Tibial artery (tissue), 4 donors: ENCODE data around the gene CHD1.

ENCODE experiments used
- DNase-seq, 2 donors: peaks; one replicate each; pipeline ENCODE4 v3.0.0-alpha.2; 2019
- H3K27ac ChIP-seq, 2 donors: fragments of 200-600 bp; sonication (generic) in 1 of 2; 1 replicate in 1 of 2; 2 replicates in 1 of 2; pipeline ENCODE4 v1.5.1; 2018 to 2019; ENCODE audit warnings: mild to moderate bottlenecking in 1 of 2
- H3K27me3 ChIP-seq, 2 donors: fragments of 200-600 bp; sonication (generic) in 1 of 2; one replicate each; pipeline versions ENCODE4 v1.5.1 to v1.6.0; 2016 to 2019
- H3K36me3 ChIP-seq, 3 donors: fragments of 200-600 bp; sonication (generic) in 2 of 3; one replicate each; pipeline ENCODE4 v1.5.1; 2016 to 2019; ENCODE audit warnings: mild to moderate bottlenecking in 2 of 3
- H3K4me1 ChIP-seq, 4 donors: fragments of 200-600 bp; sonication (generic) in 2 of 4; 1 replicate in 3 of 4; 2 replicates in 1 of 4; pipeline ENCODE4 v1.5.1; 2016 to 2019
- H3K4me3 ChIP-seq, 2 donors: fragments of 200-600 bp; sonication (generic) in 1 of 2; 1 replicate in 1 of 2; 2 replicates in 1 of 2; pipeline ENCODE4 v1.5.1; 2018 to 2019; ENCODE audit warnings: mild to moderate bottlenecking in 2 of 2
- H3K9me3 ChIP-seq, 3 donors: fragments of 200-600 bp; sonication (generic) in 1 of 3; one replicate each; pipeline ENCODE4 v1.5.1; 2016 to 2019
- intact Hi-C: fragments of 100-400 bp; cut with DNase I; formaldehyde crosslinking; loops from one replicate; pipeline ENCODE4 v1.15.0; 2023; ENCODE audit warnings: low total_unique reads
- TF ChIP-seq, protein P1 (sequence below), 2 experiments: fragments of 200-600 bp in 1 of 2; fragments of 450-650 bp in 1 of 2; IDR thresholded peaks; one replicate each; pipeline ENCODE4 v1.5.1; 2017 to 2019; ENCODE audit warnings: antibody characterized with exemption in 2 of 2, mild to moderate bottlenecking in 1 of 2, moderate library complexity in 1 of 2

CHD1 gene

DNA sequence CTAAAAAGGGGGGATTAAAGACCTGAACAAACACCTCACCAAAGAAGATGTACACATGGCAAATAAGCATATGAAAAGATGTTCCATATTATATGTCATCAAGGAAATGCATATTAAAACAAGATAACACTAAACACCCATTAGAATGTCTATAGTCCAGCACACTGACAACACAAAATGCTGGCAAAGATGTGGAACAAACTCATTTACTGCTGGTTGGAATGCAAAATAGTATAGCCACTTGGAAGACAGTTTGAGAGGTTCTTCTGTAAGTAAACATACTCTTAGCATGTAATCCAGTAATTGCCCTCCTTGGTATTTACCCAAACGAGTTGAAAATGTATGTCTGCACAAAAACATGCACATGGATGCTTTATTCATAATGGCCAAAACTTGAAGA is 81.8 kb downstream of the CHD1 start:
- intact Hi-C loops, result no loop called here

DNA sequence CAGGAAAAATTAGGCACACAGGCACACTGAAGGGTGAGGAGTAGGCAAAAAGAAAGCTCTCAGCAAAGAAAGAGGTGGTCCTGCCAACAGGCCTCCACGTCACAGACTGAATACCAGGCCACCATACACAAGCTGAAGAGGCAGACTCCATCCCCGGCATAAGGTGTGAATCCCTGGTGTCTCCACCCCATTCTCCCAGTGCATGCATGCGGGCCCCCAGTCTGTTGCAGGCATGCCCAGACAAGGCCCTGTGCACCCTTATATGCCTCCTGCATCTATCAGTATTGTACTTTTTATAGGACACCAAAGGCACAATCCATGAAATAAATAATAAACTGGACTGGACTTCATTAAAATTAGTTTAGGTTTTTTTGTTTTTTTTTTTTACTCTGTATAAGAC is 82.3 kb downstream of the CHD1 start:
- intact Hi-C loops, result no loop called here
- Histone ChIP-seq H3K4me3 (no peak overlapping the region), H3K27ac (no peak overlapping the region), H3K9me3 (no peaks in the 10 kb centered on the region), H3K4me1 (no peaks in the 10 kb centered on the region), H3K36me3 (no peaks in the 10 kb centered on the region), H3K27me3 (no peaks in the 10 kb centered on the region)
- TF ChIP-seq, protein P1, sequence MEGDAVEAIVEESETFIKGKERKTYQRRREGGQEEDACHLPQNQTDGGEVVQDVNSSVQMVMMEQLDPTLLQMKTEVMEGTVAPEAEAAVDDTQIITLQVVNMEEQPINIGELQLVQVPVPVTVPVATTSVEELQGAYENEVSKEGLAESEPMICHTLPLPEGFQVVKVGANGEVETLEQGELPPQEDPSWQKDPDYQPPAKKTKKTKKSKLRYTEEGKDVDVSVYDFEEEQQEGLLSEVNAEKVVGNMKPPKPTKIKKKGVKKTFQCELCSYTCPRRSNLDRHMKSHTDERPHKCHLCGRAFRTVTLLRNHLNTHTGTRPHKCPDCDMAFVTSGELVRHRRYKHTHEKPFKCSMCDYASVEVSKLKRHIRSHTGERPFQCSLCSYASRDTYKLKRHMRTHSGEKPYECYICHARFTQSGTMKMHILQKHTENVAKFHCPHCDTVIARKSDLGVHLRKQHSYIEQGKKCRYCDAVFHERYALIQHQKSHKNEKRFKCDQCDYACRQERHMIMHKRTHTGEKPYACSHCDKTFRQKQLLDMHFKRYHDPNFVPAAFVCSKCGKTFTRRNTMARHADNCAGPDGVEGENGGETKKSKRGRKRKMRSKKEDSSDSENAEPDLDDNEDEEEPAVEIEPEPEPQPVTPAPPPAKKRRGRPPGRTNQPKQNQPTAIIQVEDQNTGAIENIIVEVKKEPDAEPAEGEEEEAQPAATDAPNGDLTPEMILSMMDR (IDR thresholded peaks at IDR 0.05), result no peak
- DNase-seq, result no peak

More for the DNA sequence above, 81.8 kb downstream of the CHD1 start:
- no peaks in the 10 kb centered on the region for H3K4me1 ChIP-seq
- no peaks in the 10 kb centered on the region for H3K9me3 ChIP-seq
- no peak overlapping the region for H3K27ac ChIP-seq
- no peaks in the 10 kb centered on the region for H3K36me3 ChIP-seq
- H3K4me3 ChIP-seq, result no peak overlapping the region
- DNase-seq, result no peak
- no peaks in the 10 kb centered on the region for H3K27me3 ChIP-seq
- TF ChIP-seq, protein P1 (IDR thresholded peaks at IDR 0.05), result no peak

DNA sequence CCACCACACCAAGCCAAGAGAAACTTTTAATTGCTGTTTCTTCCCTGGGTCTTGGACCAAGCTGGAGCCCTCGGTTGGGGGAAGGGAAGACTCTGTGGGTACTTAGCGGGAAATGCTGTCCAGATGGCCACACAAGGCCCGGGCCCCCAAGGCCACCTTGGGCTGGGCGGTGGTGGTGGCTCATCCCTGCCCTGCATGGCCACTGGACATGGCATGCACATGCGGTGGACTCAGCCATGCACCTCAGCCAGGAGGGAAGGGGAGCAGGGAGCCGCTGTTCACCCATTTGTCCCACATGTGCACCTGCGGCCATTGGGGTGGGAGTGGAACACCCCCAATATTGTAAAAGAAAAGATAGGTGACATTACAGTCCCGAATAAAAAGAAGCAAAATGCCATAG is 82.9 kb downstream of the CHD1 start:
- Histone ChIP-seq H3K9me3 (no peaks in the 10 kb centered on the region), H3K4me3 (no peak overlapping the region), H3K36me3 (no peaks in the 10 kb centered on the region), H3K27ac (no peak overlapping the region), H3K4me1 (no peaks in the 10 kb centered on the region), H3K27me3 (no peaks in the 10 kb centered on the region)
- no peak for DNase-seq
- intact Hi-C loops, result no loop called here
- TF ChIP-seq, protein P1 (IDR thresholded peaks at IDR 0.05), result no peak

DNA sequence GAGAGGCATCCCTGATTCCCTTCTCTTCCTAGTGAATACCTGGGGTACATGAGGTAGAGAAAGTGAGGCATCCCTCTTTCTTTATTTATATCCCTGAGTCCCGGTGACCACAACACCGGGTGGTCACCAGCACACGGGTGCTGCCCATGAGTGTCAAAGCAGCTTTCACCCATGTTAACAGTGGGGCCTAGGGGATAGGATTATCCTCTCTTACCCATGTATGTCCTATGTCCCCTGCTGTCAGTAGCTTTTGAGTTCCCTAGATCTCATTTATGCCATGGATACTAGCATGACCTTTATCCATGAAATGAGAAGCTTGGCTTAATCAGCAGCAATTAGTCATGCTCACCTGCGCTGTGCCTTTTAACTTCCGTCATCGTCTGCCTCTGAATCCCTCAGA is 83.9 kb downstream of the CHD1 start:
- no peak overlapping the region for H3K4me3 ChIP-seq
- H3K27ac ChIP-seq, result no peak overlapping the region
- H3K36me3 ChIP-seq, result no peaks in the 10 kb centered on the region
- DNase-seq, result no peak
- no peaks in the 10 kb centered on the region for H3K9me3 ChIP-seq
- TF ChIP-seq, protein P1 (IDR thresholded peaks at IDR 0.05), result no peak
- intact Hi-C loops, result no loop called here
- no peaks in the 10 kb centered on the region for H3K27me3 ChIP-seq
- H3K4me1 ChIP-seq, result no peaks in the 10 kb centered on the region

DNA sequence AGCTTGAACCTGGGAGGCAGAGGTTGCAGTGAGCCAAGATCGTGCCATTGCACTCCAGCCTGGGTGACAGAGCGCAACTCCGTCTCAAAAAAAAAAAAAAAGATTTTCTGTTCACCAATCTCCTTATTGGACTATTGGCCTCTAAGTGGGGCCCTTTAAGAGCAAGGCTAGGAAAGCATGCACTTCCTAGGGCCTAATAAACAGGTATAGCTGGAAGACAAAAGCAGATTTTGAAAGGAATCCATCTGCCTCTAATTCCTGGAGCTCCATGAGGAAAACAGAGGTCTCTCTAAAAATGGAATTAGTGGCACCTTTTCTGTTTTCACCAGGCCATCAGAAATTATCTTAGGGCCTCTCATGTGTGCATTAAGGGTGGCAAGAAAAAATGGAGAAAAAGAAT is 85.3 kb downstream of the CHD1 start:
- H3K27ac ChIP-seq, result no peak overlapping the region
- no peaks in the 10 kb centered on the region for H3K9me3 ChIP-seq
- no peak for DNase-seq
- H3K4me3 ChIP-seq, result no peak overlapping the region
- H3K27me3 ChIP-seq, result no peaks in the 10 kb centered on the region
- no peaks in the 10 kb centered on the region for H3K36me3 ChIP-seq
- intact Hi-C loops, result no loop called here
- H3K4me1 ChIP-seq, result no peaks in the 10 kb centered on the region
- TF ChIP-seq, protein P1 (IDR thresholded peaks at IDR 0.05), result no peak

DNA sequence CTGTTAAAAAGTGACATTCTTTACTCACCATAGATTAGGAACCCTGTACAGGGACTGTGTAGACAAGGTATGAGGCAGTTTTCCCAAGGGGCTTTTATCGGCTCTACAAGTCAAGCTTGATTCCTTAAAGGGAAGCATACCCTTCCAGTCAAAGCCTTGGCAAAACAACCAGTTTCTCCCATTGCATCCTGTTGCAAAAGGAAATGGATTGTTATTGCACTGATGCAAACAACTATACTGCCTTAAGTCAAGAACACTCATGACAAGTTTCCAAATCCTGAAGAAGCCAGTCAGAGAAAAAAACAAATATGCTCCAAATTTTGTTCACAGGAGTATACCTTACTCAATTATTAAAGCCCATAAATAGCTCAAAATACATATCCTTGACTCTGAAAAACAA is 87.9 kb downstream of the CHD1 start:
- no peak for DNase-seq
- Histone ChIP-seq H3K36me3 (no peaks in the 10 kb centered on the region), H3K27me3 (no peaks in the 10 kb centered on the region), H3K27ac (no peak overlapping the region), H3K4me1 (no peaks in the 10 kb centered on the region), H3K9me3 (no peaks in the 10 kb centered on the region), H3K4me3 (no peak overlapping the region)
- TF ChIP-seq, protein P1 (IDR thresholded peaks at IDR 0.05), result no peak
- intact Hi-C loops, result no loop called here
